ENCODE measurements around the gene CNTNAP5. TPM values are rescaled to one million over a fixed set of nuclear protein-coding genes. Genes with fewer than 3 reads are reported as not detected.

The CNTNAP5 gene
- total and polyA plus RNA-seq, 2 of the 13 experiments (the other 11 are each of a cell fraction or from before 2014, with no cell fraction given): not detected

DNA sequence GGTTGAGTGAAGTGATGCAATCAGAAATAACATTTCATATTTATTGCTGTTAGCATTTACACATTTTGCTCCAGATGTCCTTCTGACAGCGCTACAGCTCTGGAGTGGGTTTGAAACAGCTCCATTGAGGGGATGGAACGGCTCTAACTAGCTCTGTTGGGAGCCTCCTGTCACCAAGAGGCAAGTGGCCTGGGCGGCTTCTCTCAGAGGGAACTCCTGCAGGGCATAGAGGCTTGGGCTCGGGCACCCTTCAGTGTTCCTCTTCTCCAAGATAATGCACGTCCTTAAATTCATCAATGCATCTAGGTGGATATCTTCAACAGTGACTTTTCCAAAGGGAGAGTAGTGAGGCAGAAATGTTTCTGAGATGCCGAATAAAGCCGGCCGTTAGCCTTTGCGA is 122.5 kb downstream of the CNTNAP5 start:
- no peak for ATAC-seq
- BruUV-seq (replicated peaks): no TSS peak
- FAIRE-seq: no peak
- H3K9me3 ChIP-seq (ENCODE audit: low read length): no peaks in the 10 kb centered on the region
- no peaks in the 10 kb centered on the region for H3K79me2 ChIP-seq (ENCODE audit: insufficient read depth, low read length)
- H3K4me1 ChIP-seq (ENCODE audit: insufficient read depth, low read length): no peaks in the 10 kb centered on the region
- intact Hi-C loops (cut with micrococcal nuclease; ENCODE audit: unreplicated experiment) (no loop called here), in situ Hi-C loops (cut with HindIII; ENCODE audit: extremely low pct_ligation_motif_present, low pct_unique_long_range_greater_than_20kb) (no loop called here)
- no peak for DNase-seq (ENCODE audit: low spot score)
- H3K4me3 ChIP-seq (replicated peaks in 1 of 3; ENCODE audit: insufficient read depth in 1 of 3, low read depth in 2 of 3, low read length in 3 of 3): no peak overlapping the region
- H3K27ac ChIP-seq (ENCODE audit: extremely low read length, insufficient read depth, low read length): no peak overlapping the region
- TF ChIP-seq ZNF644 (CRISPR knock-in tag; IDR thresholded peaks at IDR 0.05; ENCODE audit: low read depth) (no peak), ZNF670 (CRISPR knock-in tag; IDR thresholded peaks at IDR 0.05; ENCODE audit: borderline replicate concordance) (no peak), CEBPB (IDR thresholded peaks at IDR 0.05; ENCODE audit: borderline replicate concordance, low read depth, low read length) (peak; percentile 49; the same call in 1 of the 2 replicates), ZNF816 (CRISPR knock-in tag; IDR thresholded peaks at IDR 0.05; ENCODE audit: borderline replicate concordance) (no peak)
- H4K20me1 ChIP-seq (ENCODE audit: insufficient read depth, low read length): no peaks in the 10 kb centered on the region
- H3K9ac ChIP-seq (ENCODE audit: insufficient read depth, low read depth, low read length): no peak overlapping the region
- H3K36me3 ChIP-seq (replicated peaks in 1 of 2; ENCODE audit: control insufficient read depth in 1 of 2, insufficient read depth in 2 of 2, low read length in 2 of 2): no peaks in the 10 kb centered on the region
- no peaks in the 10 kb centered on the region for H3K27me3 ChIP-seq (ENCODE audit: control insufficient read depth in 1 of 2, insufficient read depth in 2 of 2, low read length in 2 of 2)
- no peak overlapping the region for H3K4me2 ChIP-seq (ENCODE audit: low read depth, low read length)
- ChIA-PET CTCF (ENCODE audit: low intra/inter-chr PET ratio, low total read pairs) (no interaction called here), POLR2A (no interaction called here)
- H2AFZ ChIP-seq (ENCODE audit: low read length): no peak overlapping the region
- 37% methylated on average over 9 of the region's 9 CpGs for WGBS (ENCODE audit: low lambda C conversion rate)

DNA sequence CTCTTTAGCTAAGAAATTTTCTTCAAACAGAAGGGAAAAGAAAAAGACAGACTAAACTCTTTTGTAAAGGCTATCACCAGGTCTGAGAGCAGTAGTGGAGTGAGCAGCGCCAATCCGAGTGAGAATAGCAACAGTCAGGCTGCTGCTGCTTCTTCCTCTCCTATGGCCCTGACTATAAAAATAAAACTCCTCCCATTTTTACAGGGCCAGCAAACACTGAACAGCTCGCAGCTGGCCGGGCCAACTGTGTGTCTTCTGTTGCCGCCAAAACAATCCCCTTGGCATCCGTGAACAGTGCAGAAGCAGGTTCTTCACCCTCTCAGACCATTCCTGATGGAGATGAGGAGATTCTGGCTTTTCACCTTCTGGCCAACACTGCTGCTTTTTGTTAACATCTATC is 124.5 kb downstream of the CNTNAP5 start:
- H3K27ac ChIP-seq (ENCODE audit: extremely low read length, insufficient read depth, low read length): no peak overlapping the region
- intact Hi-C loops (cut with micrococcal nuclease; ENCODE audit: unreplicated experiment): no loop called here
- H3K79me2 ChIP-seq (ENCODE audit: insufficient read depth, low read length): no peaks in the 10 kb centered on the region
- H2AFZ ChIP-seq (ENCODE audit: low read length): no peak overlapping the region
- no peak overlapping the region for H3K4me2 ChIP-seq (ENCODE audit: low read depth, low read length)
- no peak overlapping the region for H3K9ac ChIP-seq (ENCODE audit: insufficient read depth, low read depth, low read length)
- H3K9me3 ChIP-seq (ENCODE audit: low read length): no peaks in the 10 kb centered on the region
- TF ChIP-seq, protein P1, sequence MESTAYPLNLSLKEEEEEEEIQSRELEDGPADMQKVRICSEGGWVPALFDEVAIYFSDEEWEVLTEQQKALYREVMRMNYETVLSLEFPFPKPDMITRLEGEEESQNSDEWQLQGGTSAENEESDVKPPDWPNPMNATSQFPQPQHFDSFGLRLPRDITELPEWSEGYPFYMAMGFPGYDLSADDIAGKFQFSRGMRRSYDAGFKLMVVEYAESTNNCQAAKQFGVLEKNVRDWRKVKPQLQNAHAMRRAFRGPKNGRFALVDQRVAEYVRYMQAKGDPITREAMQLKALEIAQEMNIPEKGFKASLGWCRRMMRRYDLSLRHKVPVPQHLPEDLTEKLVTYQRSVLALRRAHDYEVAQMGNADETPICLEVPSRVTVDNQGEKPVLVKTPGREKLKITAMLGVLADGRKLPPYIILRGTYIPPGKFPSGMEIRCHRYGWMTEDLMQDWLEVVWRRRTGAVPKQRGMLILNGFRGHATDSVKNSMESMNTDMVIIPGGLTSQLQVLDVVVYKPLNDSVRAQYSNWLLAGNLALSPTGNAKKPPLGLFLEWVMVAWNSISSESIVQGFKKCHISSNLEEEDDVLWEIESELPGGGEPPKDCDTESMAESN (CRISPR knock-in tag; conservative IDR thresholded peaks at IDR 0.05): no peak
- TF ChIP-seq ZNF589 (CRISPR knock-in tag; conservative IDR thresholded peaks at IDR 0.05): no peak
- TF ChIP-seq, protein P2, sequence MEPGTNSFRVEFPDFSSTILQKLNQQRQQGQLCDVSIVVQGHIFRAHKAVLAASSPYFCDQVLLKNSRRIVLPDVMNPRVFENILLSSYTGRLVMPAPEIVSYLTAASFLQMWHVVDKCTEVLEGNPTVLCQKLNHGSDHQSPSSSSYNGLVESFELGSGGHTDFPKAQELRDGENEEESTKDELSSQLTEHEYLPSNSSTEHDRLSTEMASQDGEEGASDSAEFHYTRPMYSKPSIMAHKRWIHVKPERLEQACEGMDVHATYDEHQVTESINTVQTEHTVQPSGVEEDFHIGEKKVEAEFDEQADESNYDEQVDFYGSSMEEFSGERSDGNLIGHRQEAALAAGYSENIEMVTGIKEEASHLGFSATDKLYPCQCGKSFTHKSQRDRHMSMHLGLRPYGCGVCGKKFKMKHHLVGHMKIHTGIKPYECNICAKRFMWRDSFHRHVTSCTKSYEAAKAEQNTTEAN (CRISPR knock-in tag; conservative IDR thresholded peaks at IDR 0.05): no peak
- no peaks in the 10 kb centered on the region for H3K27me3 ChIP-seq (ENCODE audit: control insufficient read depth in 1 of 2, insufficient read depth in 2 of 2, low read length in 2 of 2)
- ChIA-PET CTCF (ENCODE audit: low intra/inter-chr PET ratio, low total read pairs) (no interaction called here), POLR2A (no interaction called here)
- no peaks in the 10 kb centered on the region for H3K4me1 ChIP-seq (ENCODE audit: insufficient read depth, low read length)
- ATAC-seq (no peak), FAIRE-seq (no peak), DNase-seq (ENCODE audit: low spot score) (no peak)
- no TSS peak for BruUV-seq (replicated peaks)
- H3K36me3 ChIP-seq (replicated peaks in 1 of 2; ENCODE audit: control insufficient read depth in 1 of 2, insufficient read depth in 2 of 2, low read length in 2 of 2): no peaks in the 10 kb centered on the region
- in situ Hi-C loops (cut with HindIII; ENCODE audit: extremely low pct_ligation_motif_present, low pct_unique_long_range_greater_than_20kb): no loop called here
- H3K4me3 ChIP-seq (replicated peaks in 1 of 3; ENCODE audit: insufficient read depth in 1 of 3, low read depth in 2 of 3, low read length in 3 of 3): no peak overlapping the region
- under 1% methylated on average over 6 of the region's 6 CpGs for WGBS (ENCODE audit: low lambda C conversion rate)
- no peaks in the 10 kb centered on the region for H4K20me1 ChIP-seq (ENCODE audit: insufficient read depth, low read length)
